SK-N-SH treated with all-trans-retinoic acid at 6 μM for 48 hours (cell line): ENCODE data around the gene RSPRY1.

Source experiments
- CSDC2 ChIP-seq: fragments of 250-450 bp; sonication (Bioruptor Pico); IDR thresholded peaks from 2 replicates; pipeline ENCODE4 v1.5.0; 2020; ENCODE audit warnings: mild to moderate bottlenecking, moderate library complexity
- CSRNP3 ChIP-seq: fragments of 250-450 bp; sonication (Bioruptor Pico); IDR thresholded peaks from 2 replicates; pipeline ENCODE4 v1.5.1; 2021; ENCODE audit warnings: mild to moderate bottlenecking, moderate library complexity
- PATZ1 ChIP-seq: fragments of 250-450 bp; sonication (Bioruptor Pico); IDR thresholded peaks from 2 replicates; pipeline ENCODE4 v1.8.0; 2020; ENCODE audit warnings: mild to moderate bottlenecking, moderate library complexity, borderline replicate concordance
- TCF4 ChIP-seq: fragments of 250-450 bp; sonication (Bioruptor Pico); IDR thresholded peaks from 2 replicates; pipeline ENCODE4 v1.8.0; 2021; ENCODE audit warnings: mild to moderate bottlenecking, moderate library complexity, borderline replicate concordance
- ZC3H10 ChIP-seq: fragments of 250-450 bp; sonication (Bioruptor Pico); IDR thresholded peaks from 2 replicates; pipeline ENCODE4 v1.5.1; 2021; ENCODE audit warnings: mild to moderate bottlenecking, moderate library complexity
- ZFP30 ChIP-seq: fragments of 450-650 bp; formaldehyde crosslinking; IDR thresholded peaks from 2 replicates; pipeline ENCODE4 v1.5.0; 2022; ENCODE audit warnings: mild to moderate bottlenecking, moderate library complexity

- TF ChIP-seq ZC3H10 (CRISPR knock-in tag) (no peak), CSRNP3 (no peak), PATZ1 (CRISPR knock-in tag) (no peak), CSDC2 (CRISPR knock-in tag) (no peak), TCF4 (CRISPR knock-in tag) (no peak), ZFP30 (CRISPR knock-in tag) (no peak)
These were observed 42.8 kb upstream of the RSPRY1 start for GRCh38 chr16:57143149-57143921.
